Measurements from ENCODE around the gene DTNB. TPM values are rescaled to one million over a fixed set of nuclear protein-coding genes. Genes with fewer than 3 reads are reported as not detected.

Gene DTNB
- total RNA-seq, 1 experiment from 2014 or later: 51.9 TPM

DNA sequence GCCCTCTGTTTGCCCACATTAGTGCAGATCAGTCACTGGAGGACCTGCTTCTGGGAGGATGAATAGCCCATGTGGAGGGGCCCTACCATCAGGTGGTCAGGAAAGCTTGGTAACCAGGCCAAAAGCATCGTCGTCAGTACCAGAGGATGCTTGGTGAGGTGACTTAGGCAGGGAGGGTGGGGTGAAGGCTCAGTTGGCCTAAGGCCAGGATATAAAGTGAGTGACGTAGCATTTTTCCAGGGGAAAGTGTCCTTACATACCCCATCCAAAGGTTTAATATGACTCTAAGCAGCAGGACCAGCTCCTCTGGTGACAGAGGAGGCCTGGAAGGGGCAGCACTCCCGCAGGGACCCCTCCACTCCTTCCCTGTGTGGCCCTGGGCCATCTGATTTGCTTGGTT lies 303.9 kb downstream of the DTNB start:
- H3K9me2 ChIP-seq (ENCODE audit: insufficient read depth): no peaks in the 10 kb centered on the region
- no peaks in the 10 kb centered on the region for H3K4me1 ChIP-seq (replicated peaks; ENCODE audit: insufficient read depth)
- no peaks in the 10 kb centered on the region for H4K20me1 ChIP-seq (ENCODE audit: insufficient read depth)
- no peaks in the 10 kb centered on the region for H3K27me3 ChIP-seq (ENCODE audit: insufficient read depth, low read depth)
- no peaks in the 10 kb centered on the region for H3K9me3 ChIP-seq (ENCODE audit: insufficient read depth, low read depth)
- DNase-seq: no peak
- no peaks in the 10 kb centered on the region for H3K79me2 ChIP-seq (ENCODE audit: low read depth)
- no TSS peak for BruUV-seq (replicated peaks)
- intact Hi-C loops (cut with micrococcal nuclease; ENCODE audit: unreplicated experiment): no loop called here
- H3K4me2 ChIP-seq: no peak overlapping the region
- H3K4me3 ChIP-seq: no peak overlapping the region
- ChIA-PET POLR2A (ENCODE audit: unreplicated experiment) (no interaction called here), CTCF (no interaction called here)
- no peak overlapping the region for H2AFZ ChIP-seq
- H3K36me3 ChIP-seq (ENCODE audit: low read depth): no peaks in the 10 kb centered on the region
- H3F3A ChIP-seq (ENCODE audit: insufficient read depth, low read depth): 0 out of 2 replicates have a peak, but pooled peaks cover 5% of the 10 kb centered on the region
- TF ChIP-seq, protein P1, sequence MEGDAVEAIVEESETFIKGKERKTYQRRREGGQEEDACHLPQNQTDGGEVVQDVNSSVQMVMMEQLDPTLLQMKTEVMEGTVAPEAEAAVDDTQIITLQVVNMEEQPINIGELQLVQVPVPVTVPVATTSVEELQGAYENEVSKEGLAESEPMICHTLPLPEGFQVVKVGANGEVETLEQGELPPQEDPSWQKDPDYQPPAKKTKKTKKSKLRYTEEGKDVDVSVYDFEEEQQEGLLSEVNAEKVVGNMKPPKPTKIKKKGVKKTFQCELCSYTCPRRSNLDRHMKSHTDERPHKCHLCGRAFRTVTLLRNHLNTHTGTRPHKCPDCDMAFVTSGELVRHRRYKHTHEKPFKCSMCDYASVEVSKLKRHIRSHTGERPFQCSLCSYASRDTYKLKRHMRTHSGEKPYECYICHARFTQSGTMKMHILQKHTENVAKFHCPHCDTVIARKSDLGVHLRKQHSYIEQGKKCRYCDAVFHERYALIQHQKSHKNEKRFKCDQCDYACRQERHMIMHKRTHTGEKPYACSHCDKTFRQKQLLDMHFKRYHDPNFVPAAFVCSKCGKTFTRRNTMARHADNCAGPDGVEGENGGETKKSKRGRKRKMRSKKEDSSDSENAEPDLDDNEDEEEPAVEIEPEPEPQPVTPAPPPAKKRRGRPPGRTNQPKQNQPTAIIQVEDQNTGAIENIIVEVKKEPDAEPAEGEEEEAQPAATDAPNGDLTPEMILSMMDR (conservative IDR thresholded peaks at IDR 0.05): no peak
- no peak for TF ChIP-seq EZH2 (IDR thresholded peaks at IDR 0.05; ENCODE audit: low read depth)
- no peak overlapping the region for H3K27ac ChIP-seq

DNA sequence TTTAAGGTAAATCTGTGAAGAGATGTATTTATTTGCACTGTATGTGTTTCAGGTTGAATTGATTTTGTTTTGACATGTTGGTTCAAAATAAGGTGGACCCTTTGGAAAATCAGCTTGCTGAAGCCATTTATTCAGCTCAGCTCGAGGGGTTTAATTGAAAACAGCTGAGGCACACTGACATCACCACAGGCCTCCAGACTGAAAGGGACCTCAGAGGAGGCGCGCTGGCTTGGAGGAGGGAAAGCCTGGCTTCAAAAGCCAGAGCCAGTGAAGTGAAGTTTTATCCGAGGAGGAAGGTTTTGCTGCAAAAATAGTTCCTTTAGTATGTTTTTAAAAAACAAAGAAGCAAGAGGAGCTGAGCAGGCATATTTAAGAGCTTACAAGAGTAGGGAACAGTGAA lies 304.7 kb downstream of the DTNB start:
- POLR2A ChIA-PET (ENCODE audit: unreplicated experiment): no interaction called here
- no peak overlapping the region for H3K4me2 ChIP-seq
- H3K36me3 ChIP-seq (ENCODE audit: low read depth): no peaks in the 10 kb centered on the region
- no peak for DNase-seq
- H3K9me3 ChIP-seq (ENCODE audit: insufficient read depth, low read depth): no peaks in the 10 kb centered on the region
- H3K79me2 ChIP-seq (ENCODE audit: low read depth): no peaks in the 10 kb centered on the region
- H3K27me3 ChIP-seq (ENCODE audit: insufficient read depth, low read depth): no peaks in the 10 kb centered on the region
- no peaks in the 10 kb centered on the region for H3K4me1 ChIP-seq (replicated peaks; ENCODE audit: insufficient read depth)
- TF ChIP-seq, protein P1 (conservative IDR thresholded peaks at IDR 0.05): no peak
- TF ChIP-seq EZH2 (IDR thresholded peaks at IDR 0.05; ENCODE audit: low read depth): no peak
- intact Hi-C loops (cut with micrococcal nuclease; ENCODE audit: unreplicated experiment): no loop called here
- 0 out of 2 replicates have a peak, but pooled peaks cover 5% of the 10 kb centered on the region for H3F3A ChIP-seq (ENCODE audit: insufficient read depth, low read depth)
- no peak overlapping the region for H3K27ac ChIP-seq
- no TSS peak for BruUV-seq (replicated peaks)
- no peaks in the 10 kb centered on the region for H4K20me1 ChIP-seq (ENCODE audit: insufficient read depth)
- H3K4me3 ChIP-seq: no peak overlapping the region
- H3K9me2 ChIP-seq (ENCODE audit: insufficient read depth): no peaks in the 10 kb centered on the region
- CTCF ChIA-PET: no interaction called here
- H2AFZ ChIP-seq: no peak overlapping the region

DNA sequence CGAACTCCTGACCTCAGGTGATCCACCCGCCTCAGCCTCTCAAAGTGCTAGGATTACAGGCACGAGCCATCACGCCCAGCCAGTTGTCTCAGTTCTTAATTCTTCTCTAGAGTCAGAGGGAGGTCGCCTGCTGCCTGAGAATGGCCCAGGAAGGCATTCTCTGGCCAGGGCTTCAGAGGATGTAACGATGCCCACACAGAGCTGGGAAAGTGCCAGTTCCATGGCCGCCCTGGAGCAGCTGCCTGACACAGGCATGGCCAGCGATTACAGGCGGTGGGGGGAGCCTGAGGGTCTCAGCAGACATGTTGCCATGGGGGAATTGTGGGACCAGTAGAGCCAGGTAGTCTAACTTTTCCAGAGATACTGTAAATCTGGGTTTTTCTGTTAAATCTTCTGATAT lies 306.1 kb downstream of the DTNB start:
- no peaks in the 10 kb centered on the region for H3K79me2 ChIP-seq (ENCODE audit: low read depth)
- 0 out of 2 replicates have a peak, but pooled peaks cover 9% of the 10 kb centered on the region for H3F3A ChIP-seq (ENCODE audit: insufficient read depth, low read depth)
- ChIA-PET POLR2A (ENCODE audit: unreplicated experiment) (no interaction called here), CTCF (no interaction called here)
- no peak for DNase-seq
- intact Hi-C loops (cut with micrococcal nuclease; ENCODE audit: unreplicated experiment): no loop called here
- no peaks in the 10 kb centered on the region for H3K9me2 ChIP-seq (ENCODE audit: insufficient read depth)
- H3K4me2 ChIP-seq: no peak overlapping the region
- H3K27me3 ChIP-seq (ENCODE audit: insufficient read depth, low read depth): no peaks in the 10 kb centered on the region
- no peaks in the 10 kb centered on the region for H4K20me1 ChIP-seq (ENCODE audit: insufficient read depth)
- no peak overlapping the region for H3K27ac ChIP-seq
- H3K9me3 ChIP-seq (ENCODE audit: insufficient read depth, low read depth): no peaks in the 10 kb centered on the region
- H2AFZ ChIP-seq: no peak overlapping the region
- no peak for TF ChIP-seq EZH2 (IDR thresholded peaks at IDR 0.05; ENCODE audit: low read depth)
- TF ChIP-seq, protein P1 (conservative IDR thresholded peaks at IDR 0.05): no peak
- H3K4me3 ChIP-seq: no peak overlapping the region
- 0 out of 2 replicates have a peak, but pooled peaks cover 6% of the 10 kb centered on the region for H3K4me1 ChIP-seq (replicated peaks; ENCODE audit: insufficient read depth)
- no TSS peak for BruUV-seq (replicated peaks)
- no peaks in the 10 kb centered on the region for H3K36me3 ChIP-seq (ENCODE audit: low read depth)

Measured in PC-9 (cell line).